Activated CD4-positive, CD25-positive, alpha-beta regulatory T cell (primary cell): ENCODE results near the gene RIPOR2.
A peak's percentile ranks its signal among the peaks of the same experiment; 100 is the strongest.

Source experiments
- DNase-seq, 4 experiments: peaks; one replicate each; lab custom pipeline; 2025; lab: John Stamatoyannopoulos, UW

Gene RIPOR2

DNA sequence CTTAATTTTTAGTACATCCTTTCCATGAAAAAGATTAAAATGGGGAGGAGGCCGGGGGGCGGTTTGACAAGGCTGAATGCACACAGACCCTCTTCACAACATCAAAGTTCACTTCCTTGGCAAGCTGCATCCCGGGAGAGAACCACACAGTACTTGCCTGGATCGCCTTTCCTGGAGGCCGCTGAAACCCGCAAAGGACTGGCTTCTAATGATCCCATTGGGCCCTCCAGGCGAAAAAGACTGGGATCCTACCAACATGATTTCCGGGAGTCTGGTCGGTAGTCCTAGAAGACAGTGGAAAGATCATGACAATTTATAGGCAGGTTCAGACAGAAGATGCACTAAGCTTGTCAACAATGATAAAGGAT is 60.2 kb downstream of the RIPOR2 start:
- DNase-seq = no peak

DNA sequence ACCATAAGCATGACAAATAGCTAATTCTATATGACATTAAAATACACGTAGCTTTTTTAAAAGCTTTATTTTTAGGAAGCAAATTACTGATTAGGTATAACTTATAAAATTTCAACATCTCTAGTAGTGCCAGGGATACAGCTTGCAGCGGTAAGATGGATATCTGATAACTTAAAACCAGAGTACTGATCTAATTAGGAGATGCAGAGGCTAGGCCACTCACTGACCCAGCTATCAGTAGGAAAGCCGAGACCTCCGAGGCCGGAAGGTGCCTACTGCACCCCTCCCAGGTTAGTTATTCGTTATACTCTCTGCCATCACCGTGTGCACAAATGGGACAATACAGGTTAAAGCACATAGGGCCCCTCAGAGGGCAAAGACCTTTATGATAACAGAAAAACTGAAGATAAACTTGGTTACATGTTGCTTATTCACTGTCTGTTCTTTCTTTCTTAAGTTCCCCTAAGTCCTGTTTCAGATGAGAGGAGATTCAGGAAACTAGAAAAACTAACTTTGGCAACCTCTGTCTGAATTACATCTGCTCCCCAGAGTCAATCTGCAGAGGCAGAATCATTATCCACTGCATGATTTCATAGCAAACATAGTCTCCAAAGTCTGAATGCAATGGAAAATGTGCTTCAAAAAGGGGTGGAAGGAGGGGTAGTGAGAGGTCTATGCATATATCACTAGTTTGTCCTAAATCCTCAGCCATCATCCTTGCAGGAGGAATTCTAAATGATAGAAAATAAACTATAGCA is 60.8 kb downstream of the RIPOR2 start:
- DNase-seq = no peak

DNA sequence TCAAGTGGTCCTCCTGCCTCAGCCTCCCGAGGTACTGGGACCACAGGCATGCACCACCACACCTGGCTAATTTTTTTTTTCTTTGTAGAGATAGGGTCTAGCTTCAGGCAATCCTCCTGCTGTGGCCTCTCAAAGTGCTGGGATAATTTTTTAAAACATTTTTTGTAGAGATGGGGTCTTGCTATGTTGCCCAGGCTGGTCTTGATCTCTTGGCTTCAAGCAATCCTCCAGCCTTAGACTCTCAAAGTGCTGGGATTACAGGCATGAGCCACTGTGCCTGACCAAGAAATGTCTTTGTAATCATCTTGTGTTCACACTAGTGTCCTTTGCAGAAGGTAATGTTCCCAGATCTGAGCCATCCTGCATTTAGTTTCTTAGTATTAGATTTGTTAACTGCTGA is 61.6 kb downstream of the RIPOR2 start:
- no peak for DNase-seq

DNA sequence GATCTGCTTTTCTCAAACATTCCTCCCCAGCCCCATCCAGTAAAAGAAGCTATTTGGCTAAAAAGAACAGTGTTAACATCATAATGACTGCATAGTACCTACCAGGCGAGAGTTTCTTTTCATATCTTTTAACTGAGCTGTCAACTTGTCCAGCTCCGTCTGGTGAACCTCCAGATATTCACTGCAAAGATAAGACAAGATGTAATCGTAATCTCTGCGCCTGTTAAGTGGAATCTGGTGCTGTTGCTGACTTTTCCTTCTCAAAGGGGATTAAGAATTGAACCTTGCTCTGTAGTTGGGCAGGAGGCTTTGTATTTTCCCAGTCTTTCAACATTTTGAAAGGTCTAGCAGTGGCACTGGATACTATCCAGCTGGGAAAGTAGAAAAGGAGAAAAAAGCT is 63.0 kb downstream of the RIPOR2 start:
- DNase-seq = no peak

DNA sequence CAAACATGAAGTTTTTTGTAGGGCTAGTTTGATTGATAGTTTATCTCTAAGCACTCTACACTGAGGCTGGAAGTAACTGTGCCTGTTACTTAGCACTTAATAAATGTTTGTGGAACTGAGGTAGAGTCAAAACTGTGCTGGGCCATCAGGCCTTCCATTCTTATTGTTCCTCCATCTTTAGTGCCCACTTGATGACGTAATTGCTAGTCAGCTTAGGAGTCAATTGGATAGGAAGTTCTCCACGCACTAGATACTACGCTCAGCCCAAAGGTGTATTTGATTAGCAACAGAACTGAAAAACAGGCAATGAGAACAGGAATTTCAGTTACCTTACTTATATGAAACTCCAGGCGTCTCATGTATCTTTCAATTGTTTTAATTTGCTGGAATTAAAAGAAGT is 67.0 kb downstream of the RIPOR2 start:
- no peak for DNase-seq

DNA sequence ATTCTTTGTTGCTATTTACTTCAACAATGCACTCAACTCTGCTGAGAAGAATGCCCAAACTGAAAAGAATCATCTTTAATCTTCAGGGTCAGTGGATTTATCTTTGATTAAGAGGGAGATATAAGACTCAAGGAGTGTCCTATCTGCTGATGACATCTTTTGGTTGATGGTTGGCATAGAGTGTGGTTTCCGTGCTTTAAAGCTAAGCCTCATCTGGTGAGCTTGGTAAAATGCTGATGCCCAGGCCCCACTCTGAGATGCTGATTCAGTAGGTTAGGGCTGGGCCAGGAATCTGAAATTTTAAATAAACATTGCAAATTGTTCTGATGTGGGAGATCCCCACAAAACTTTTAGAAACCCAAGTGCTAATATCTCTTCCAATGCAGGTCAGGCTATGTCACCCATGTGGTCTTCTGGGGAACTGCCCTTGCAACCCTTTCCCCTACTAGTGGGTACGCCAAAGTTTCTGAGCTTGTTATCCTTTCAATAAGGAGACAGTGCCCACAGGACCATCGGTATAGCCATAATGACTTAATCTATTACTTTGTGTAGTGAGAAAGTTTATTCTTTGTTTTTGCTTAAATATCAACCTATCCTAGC is 68.6 kb downstream of the RIPOR2 start:
- no peak for DNase-seq

DNA sequence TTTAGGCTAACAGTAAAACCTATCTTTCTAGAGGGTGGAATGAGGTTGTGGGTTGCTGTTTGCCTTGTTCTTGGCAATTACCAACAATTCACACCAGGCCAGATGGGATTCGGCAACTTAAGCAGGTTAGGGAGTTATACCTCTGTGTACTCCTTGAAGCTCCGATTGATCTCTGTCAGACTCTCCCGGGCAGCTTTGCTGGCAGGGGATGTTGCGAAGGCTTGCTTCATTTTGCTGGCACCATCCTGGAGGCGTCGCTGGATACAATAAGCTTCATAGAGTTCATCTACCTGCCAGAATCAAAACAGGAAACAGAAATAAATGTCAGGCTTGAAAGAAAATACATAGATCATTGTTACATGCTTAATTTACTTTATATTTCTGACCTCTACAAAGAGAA is 70.6 kb downstream of the RIPOR2 start:
- no peak for DNase-seq

DNA sequence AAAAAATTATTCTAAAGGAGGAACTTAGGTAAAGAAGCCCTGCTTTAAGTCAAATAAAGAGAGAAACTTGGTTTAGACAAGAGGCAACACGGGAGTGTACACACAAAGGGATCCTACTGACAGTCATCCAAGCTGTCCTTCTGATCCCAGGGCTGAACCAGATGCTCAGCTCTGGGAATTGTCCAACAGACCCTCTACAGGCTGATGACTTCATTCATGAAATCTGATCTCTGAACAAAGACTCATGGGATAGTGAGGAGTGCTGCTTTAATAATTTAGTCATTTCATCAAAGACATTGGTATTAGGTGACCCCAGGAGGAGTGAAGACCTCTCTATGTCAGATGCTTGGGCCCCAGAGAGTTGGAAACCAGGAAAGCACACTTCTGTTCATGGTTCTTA is 71.4 kb downstream of the RIPOR2 start:
- DNase-seq = no peak

DNA sequence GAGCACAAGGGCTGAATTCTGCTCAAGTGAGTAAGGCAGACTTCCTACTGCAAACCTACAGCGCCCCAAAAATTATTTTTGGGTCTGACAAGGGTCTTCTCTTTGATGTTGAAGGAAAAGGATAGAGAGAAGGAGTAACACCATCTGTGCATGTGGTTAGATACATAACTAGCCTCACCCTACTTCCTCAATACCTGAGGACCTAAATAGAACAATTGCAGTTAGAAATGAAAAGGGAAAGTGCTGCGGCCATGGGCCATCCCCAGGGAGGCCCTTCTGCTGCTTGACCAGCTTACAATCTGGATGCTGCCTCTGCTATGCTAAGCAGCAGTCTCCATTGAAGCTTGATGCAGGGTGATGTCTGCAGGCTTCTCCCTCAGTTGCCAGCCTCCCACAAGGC is 73.8 kb downstream of the RIPOR2 start:
- no peak for DNase-seq

DNA sequence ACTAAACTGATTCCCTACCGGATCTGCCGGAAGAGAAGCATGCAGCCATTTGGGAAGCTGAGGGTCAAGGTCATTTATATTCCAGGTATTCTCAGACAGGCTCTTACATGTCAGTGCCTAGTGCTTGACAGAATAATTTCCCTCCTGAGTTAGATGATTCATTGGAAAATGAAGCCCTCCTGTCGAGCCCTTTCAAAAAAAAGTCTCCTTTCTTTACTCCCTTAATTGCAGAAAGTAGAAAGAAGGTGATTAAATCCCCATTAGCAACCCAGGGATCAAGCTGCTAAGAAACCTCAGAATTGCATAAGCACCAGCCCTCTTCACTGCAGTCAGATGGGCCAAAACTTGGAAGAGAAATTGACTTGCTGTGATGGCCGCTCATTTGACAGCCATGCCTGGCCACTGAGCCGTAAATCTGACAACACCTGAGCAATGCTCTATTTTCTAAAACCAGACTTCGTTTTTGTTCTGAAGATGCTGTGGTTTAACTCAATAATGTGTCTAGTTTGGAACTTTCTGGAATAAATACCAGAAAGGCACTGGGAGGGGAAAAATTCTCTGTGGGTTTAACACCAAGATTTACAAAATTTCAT is 76.1 kb downstream of the RIPOR2 start:
- no peak for DNase-seq

DNA sequence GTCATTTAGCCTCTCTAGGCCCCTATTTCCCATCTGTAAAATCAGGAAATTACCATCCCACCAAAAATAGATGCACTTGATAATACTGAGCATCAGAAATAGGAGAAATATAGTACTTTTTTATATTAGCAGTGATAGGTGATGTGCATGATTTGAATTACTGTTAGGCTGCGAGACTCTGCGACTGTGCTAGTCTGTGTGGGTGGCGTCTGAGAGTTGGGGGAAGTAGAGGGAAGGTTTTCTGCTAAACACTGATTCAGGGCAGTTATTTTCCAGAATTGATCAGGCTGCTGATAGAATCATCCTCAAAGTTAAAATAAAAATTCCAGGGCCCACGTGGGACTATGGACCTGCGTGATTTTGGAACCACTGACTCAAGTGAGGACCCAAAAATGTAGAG is 76.6 kb downstream of the RIPOR2 start:
- no peak for DNase-seq

DNA sequence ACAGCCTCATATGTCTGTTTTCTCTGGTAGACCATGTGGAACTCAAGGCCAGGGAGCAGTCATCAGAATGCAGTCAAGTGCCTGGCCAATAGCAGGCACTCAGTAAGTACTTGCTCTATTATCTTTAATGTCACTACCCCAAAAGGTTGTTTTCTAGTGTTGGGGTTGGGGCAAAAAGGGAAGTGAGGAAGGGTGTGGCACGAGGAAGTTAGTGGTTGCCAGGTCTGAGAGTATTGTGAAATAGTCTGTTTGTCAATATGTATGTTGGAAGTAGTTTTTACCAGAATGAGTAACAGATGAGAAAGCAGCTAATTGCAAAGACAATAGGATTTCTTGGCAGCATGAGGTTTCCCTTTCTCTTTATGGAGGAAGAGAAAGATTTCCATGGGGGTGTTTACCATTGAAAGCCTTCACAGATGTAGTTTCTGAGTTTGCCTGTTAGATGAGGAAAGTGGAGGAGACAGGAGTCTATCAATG is 77.5 kb downstream of the RIPOR2 start:
- no peak for DNase-seq

DNA sequence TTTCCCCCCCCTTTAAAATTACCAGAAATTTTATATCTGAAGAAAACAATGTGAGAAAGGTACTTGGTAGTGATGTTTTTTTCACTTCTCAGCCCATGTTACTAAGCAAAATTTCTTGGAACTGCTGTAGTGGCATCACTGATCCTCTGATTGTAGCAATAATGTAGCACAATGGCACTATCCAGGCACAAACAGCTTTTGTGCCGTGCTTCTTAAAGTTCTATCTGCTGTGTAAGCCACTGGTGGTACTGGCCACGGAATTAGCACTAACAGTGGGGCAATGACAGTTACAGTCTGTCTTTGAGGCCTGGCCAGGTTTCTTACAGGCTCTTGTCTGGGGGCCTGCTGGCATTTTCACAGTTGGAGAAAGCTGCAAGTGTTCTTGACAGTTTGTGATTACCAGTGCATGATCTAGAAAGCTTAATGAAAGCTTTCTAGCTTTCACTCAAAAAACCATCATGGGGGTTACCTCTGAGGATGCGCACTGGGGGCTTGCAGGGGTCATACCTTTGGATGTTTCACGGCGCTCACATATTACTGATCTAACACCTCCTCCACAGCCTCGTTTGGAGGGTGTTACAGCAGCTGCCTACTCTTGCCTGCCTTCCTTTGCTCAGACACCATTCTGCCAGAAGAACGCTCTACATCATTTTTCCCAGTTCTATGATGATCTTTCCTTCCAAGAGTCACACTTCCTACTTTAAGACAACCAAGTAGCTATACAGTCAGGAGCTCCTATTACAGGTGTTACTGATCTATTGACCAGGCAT is 78.7 kb downstream of the RIPOR2 start:
- DNase-seq = no peak

DNA sequence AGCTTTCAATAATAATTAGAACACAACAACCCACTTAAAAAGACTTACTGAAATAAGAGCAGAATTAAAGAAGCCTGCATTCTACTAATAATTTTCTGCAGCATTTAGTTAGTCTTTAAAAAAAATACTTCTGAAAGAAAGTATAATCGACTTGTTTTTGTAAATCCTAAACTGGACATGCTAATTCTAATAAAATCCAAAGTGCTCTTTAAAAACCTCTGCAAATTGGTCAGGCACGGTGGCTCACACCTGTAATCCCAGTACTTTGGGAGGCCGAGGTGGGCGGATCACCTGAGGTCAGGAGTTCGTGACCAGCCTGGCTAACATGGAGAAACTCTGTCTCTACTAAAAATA is 79.5 kb downstream of the RIPOR2 start:
- no peak for DNase-seq

DNA sequence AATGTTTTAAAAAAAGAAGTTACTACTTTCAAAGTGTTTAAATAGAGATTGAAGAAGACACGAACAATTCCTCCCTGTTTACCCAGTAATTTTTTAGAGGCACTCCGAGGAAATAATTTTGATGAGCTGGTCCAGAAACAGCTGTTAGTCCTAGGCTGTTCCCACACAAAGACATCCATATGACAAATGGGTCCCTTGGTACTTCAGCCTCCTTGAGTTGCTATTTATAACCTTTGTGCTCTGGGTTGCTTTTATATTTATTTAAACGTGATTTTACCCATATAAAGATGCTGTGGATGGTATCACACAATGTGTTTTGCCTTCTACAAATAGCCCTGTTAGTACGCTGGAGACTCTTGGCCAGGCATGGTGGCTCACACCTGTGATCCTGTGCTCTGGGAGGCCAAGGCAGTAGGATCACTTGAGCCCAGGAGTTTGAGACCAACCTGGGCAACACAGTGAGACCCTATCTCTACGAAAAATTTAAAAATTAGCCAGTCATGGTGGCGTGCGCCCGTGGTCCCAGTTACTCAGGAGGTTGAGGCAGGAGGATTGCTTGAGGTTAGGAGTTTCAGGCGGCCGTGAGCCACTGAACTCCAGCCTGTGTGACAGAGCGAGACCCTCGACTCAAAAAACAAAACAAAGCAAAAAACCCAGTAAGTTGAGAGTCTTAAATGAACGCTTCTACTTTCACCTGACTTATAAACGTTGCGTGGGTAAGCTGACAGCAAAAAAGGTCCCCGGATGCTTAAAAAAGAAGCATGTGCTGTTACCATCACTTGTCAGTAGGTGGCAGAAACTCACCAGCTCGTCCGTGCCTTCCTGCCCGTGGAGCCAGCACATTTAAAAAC is 80.1 kb downstream of the RIPOR2 start:
- peak; percentile 16 to 41 (median 30) for DNase-seq

DNA sequence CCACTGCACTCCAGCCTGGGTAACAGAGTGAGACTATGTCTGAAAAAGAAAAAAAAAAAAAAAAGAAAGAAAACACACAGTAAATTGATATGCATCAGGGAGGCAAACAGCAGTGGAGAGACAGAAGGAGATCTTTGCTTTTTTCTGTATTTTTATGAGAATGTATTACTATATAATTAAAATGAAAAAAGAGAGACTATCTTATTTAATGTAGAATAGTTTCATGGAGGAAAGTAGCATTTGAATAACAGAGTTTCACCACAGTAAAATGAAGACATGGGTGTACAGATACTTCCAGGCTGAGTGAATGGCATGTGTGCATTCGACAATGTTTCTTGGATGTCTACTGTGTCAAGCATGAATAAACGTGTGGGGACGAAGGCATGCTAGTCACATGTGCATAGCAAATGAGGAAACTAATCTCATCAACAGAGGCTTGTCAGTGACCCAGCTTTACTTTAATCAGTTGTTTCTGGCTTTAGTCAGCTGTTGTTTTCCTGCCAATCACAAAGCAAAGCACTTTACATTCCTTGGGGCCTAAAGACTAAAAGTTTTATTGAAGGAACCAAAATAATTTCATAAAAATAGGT is 81.6 kb downstream of the RIPOR2 start:
- DNase-seq = no peak

DNA sequence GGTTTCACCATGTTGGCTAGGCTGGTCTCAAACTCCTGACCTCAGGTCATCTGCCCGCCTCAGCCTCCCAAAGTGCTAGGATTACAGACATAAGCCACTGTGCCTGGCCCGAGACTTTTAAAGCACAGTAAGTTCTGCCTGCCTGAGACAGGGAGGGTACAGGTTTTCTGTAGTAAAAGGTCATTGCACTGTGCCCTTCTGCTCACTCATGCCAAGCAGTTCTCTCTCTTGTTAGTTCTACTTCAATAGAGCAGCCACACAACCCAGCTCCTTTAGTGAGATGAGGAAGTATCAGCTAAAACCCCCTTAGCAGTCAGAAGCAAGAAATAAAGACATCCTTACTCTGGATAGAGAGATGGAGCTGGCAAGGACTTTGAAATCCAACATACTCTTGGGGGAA is 84.7 kb downstream of the RIPOR2 start:
- DNase-seq = no peak

DNA sequence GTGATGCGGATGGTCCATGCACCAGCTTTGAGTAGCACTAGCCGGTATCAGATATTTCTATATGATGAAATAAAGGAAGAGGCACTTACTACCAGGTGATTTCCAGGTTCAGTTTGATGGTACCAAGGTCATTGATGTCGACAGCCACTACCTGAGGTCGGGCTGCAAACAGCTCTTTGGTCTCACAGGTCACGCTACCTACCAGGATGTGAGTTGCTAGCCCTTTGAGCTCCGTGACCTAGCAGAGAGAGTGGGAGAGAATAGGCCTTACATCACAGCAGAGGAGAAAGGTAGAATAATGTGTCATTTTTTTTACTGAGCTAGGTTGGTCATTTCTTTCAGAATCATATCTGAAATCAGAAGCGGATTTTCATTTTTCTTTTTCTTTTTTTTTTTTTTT is 86.0 kb downstream of the RIPOR2 start:
- DNase-seq = no peak

DNA sequence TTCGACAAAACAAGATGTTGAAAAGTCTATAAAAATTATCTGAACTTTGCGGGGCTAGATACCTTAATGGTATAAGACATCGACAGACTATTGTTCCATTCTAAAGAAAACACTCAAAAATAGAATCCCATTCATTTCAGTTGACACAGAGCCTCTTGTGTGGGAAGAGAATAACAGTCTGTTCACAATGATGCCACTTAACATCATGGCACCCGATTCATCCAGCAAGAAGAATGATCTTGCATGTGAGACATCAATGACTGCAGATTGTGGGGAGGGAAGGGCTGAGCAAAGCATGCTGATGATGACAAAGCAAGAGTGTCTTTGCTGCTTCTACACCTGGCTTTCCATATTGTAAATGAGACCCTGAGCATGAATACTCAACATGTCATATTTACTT is 87.3 kb downstream of the RIPOR2 start:
- DNase-seq = no peak

DNA sequence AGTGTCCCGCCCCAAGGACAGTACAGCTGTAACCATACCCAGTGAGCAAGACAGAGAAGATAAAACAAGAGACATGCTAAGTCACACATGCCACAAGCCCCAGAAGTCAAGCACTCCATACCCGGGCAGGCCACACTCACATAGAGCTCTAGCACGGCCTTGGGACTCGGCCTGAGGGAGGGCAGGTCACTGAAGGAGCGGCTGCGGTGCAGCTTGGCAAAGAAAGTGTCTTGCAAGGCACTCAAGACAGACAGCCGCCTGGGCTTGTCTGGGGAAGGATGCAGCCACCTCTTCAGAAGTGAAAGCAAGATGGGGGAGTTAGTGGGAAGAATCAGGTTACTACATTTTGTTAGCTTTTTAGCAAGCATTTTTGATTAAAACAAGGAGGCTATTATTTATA is 88.4 kb downstream of the RIPOR2 start:
- DNase-seq = no peak

DNA sequence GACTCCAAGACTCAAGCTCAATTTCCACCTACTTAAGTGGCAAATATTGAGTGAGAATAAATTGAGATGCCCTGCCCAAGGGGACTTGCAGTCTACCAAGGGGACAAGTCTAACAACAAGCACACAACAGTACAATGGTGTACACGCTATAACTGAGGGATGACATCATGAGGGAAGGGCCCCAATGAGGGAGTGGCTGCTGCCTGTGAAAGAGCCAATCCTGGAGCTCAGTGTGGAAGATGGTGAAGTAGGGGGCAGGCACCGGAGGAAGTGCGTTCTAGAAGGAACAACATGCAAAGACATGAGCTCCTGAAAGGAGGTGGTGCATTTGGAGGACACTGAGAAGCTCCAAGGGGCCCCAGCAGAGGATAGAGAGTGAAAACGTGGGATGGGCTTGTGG is 90.2 kb downstream of the RIPOR2 start:
- DNase-seq = no peak

DNA sequence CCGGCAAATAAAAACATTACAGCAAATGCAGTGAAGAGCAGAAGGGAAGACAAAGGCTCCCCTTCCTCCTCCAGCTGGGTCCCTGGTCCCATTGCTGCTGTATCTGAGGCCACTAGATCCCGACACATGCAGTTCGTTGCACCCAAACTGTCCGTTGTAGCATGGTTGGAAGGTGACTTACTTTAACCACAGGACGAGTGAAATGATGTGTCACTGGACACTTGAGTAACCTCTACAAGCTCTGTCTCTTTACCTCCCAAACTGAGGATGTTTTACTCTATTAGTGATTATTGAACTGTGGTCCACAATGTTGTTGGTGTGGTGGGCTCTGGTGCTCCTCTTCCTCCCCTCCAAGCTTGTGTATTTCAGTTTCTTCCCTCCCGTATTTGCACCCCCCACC is 90.9 kb downstream of the RIPOR2 start:
- no peak for DNase-seq
